SJSA1 (cell line): ENCODE data around the gene NOXA1. TPM values are rescaled to one million over a fixed set of nuclear protein-coding genes. Genes with fewer than 3 reads are reported as not detected.
"Not testable (repeated sequence)": the region's sequence is repeated elsewhere in the genome, so short reads cannot be mapped to it uniquely, and the experiment has no call there.

ENCODE experiments used
- DNase-seq, 2 experiments: peaks; one replicate each; pipeline ENCODE4 v3.0.0-alpha.2; 2015 to 2020; ENCODE audit warnings: low spot score in 2 of 2, low read depth in 1 of 2
- H3K27ac ChIP-seq: fragments of 250-450 bp; sonication (Bioruptor Pico); 2 replicates; pipeline ENCODE4 v1.5.1; 2020; ENCODE audit warnings: mild to moderate bottlenecking, moderate library complexity
- H3K27me3 ChIP-seq: fragments of 250-450 bp; sonication (Bioruptor Pico); replicated peaks from 2 replicates; pipeline ENCODE4 v1.5.1; 2020; ENCODE audit warnings: mild to moderate bottlenecking, moderate library complexity
- H3K36me3 ChIP-seq: fragments of 250-450 bp; sonication (Bioruptor Pico); 2 replicates; pipeline ENCODE4 v1.5.1; 2020; ENCODE audit warnings: mild to moderate bottlenecking
- H3K4me1 ChIP-seq: fragments of 250-450 bp; sonication (Bioruptor Pico); replicated peaks from 2 replicates; pipeline ENCODE4 v1.6.1; 2021; ENCODE audit warnings: mild to moderate bottlenecking
- H3K4me3 ChIP-seq: fragments of 250-450 bp; sonication (Bioruptor Pico); 2 replicates; pipeline ENCODE4 v1.5.1; 2020; ENCODE audit warnings: mild to moderate bottlenecking
- H3K9me3 ChIP-seq: fragments of 250-450 bp; sonication (Bioruptor Pico); replicated peaks from 2 replicates; pipeline ENCODE4 v1.5.1; 2020; ENCODE audit warnings: mild to moderate bottlenecking
- total RNA-seq: library from RNA; depleted of rRNA; stranded (reverse); fragments of >200 nt; shearing (Covaris generic); gene quantifications from 2 replicates; pipeline ENCODE4 v1.2.3, GENCODE V29; 2014

NOXA1 gene
- total RNA-seq, 1 experiment from 2014 or later = not detected

- peaks cover 27% of the 10 kb centered on the region for H3K4me1 ChIP-seq
- H3K36me3 ChIP-seq = no peaks in the 10 kb centered on the region
- DNase-seq = peak in 1 of 2 experiments; percentile 26
- no peaks in the 10 kb centered on the region for H3K27me3 ChIP-seq
- H3K9me3 ChIP-seq = no peaks in the 10 kb centered on the region
- no peak overlapping the region for H3K27ac ChIP-seq
- peak overlapping the region; percentile 22 for H3K4me3 ChIP-seq
These were observed 16.2 kb upstream of the NOXA1 start for GRCh38 chr9:137406876-137407589.

- H3K4me3 ChIP-seq = no peak overlapping the region
- peaks cover 34% of the 10 kb centered on the region for H3K4me1 ChIP-seq
- H3K27me3 ChIP-seq = no peaks in the 10 kb centered on the region
- no peaks in the 10 kb centered on the region for H3K9me3 ChIP-seq
- H3K27ac ChIP-seq = no peak overlapping the region
- no peaks in the 10 kb centered on the region for H3K36me3 ChIP-seq
- no peak for DNase-seq
These were observed 15.4 kb upstream of the NOXA1 start for GRCh38 chr9:137407590-137408300.

DNA sequence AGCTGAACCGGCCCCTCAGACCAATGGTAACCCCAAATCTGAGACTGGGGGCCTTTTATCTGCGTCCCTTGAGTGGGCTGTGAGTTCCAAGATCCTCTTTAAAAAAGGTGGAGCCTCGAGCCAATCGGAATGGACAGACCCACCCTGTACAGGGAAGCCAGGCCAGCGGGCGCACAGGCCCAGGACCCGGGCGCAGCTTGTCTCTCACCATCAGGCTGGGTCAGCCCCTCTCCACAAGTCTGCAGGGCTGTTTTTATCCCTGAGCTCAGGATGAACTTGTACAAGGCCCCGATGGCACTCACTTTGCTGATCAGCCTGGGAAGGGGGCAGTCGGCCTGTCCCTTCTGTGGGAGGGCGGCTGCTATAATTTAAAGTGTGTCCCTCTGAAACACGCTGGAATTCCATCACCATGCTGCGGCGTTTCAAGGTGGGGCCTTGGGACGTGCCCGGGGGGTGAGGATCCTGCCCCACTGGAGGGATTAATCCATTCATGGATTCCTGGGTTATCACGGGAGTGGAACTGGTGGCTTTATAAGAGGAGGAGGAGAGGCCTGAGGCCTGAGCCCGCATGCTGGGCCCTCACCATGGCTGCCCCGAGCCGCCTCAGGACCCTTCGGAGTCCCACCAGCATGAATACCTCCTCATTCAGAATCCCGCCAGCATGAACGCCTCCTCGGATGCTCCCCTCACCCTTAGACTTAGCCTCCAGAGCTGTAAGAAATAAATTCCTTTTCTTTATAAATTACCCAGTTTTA is 14.4 kb upstream of the NOXA1 start:
- Histone ChIP-seq H3K4me3 (no peak overlapping the region), H3K36me3 (no peaks in the 10 kb centered on the region), H3K27ac (no peak overlapping the region), H3K4me1 (peaks cover 45% of the 10 kb centered on the region), H3K27me3 (no peaks in the 10 kb centered on the region), H3K9me3 (no peaks in the 10 kb centered on the region)
- no peak for DNase-seq

DNA sequence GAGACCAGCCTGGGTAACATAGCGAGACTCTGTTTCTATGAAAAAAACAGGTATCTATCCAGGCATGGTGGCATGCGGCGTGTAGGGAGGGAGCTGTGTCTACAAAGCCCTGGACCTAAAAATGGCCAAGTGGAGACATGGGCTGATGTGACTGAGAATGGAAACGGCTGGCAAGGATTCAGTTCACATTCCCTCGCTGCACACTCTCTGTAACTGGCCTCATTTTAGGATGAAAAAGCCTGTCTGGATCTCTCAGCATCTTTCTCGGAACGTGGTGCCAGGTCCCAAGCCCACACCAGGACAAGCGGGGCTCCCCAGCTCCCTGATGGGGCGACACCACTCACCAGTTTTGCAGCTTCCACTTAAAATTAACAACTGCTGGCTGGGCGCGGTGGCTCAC is 13.7 kb upstream of the NOXA1 start:
- Histone ChIP-seq H3K36me3 (0 out of 2 replicates have a peak, but pooled peaks cover 6% of the 10 kb centered on the region), H3K27me3 (no peaks in the 10 kb centered on the region), H3K27ac (no peak overlapping the region), H3K9me3 (no peaks in the 10 kb centered on the region), H3K4me3 (no peak overlapping the region), H3K4me1 (peaks cover 52% of the 10 kb centered on the region)
- DNase-seq = no peak

DNA sequence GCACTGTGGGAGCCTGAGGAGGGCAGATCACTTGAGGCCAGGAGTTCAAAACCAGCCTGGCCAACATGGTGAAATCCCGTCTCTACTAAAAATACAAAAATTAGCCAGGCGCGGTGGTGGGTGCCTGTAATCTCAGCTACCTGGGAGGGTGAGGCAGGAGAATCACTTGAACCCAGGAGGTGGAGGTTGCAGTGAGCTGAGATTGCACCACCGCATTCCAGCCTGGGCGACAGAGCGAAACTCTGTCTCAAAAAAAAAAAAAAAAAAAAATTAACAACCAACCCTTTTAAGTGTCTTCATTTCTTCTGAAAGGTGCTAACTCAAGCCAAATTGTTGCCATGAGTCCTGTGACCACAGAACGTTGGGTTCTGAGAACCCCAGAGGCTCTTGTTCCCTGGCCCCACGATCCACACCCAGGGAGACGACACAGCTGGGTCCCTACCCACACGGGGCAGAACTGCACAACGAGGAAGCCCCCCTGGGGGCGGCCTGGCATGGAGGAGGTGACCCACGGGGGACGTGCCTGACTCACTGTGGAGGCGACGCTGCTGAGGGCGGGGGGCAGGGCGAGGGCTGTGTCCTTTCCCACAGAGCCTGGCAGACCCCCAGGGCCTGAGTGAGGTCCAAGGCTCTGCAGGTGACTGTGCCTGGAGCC is 12.8 kb upstream of the NOXA1 start:
- H3K9me3 ChIP-seq, DNase-seq, H3K4me3 ChIP-seq, H3K36me3 ChIP-seq, H3K27me3 ChIP-seq: not testable (repeated sequence)
- Histone ChIP-seq H3K4me1 (peaks cover 56% of the 10 kb centered on the region), H3K27ac (peak overlapping the region; percentile 66; the same call in 1 of the 2 replicates)

GRCh38 chr9:137410891-137411249 is 12.3 kb upstream of the NOXA1 start:
- no peaks in the 10 kb centered on the region for H3K27me3 ChIP-seq
- peaks cover 61% of the 10 kb centered on the region for H3K4me1 ChIP-seq
- peak overlapping the region; percentile 66 for H3K27ac ChIP-seq
- H3K4me3 ChIP-seq = peak overlapping the region; percentile 25
- DNase-seq = no peak
- H3K36me3 ChIP-seq = peaks cover 8% of the 10 kb centered on the region; the same call in 1 of the 2 replicates
- no peaks in the 10 kb centered on the region for H3K9me3 ChIP-seq

DNA sequence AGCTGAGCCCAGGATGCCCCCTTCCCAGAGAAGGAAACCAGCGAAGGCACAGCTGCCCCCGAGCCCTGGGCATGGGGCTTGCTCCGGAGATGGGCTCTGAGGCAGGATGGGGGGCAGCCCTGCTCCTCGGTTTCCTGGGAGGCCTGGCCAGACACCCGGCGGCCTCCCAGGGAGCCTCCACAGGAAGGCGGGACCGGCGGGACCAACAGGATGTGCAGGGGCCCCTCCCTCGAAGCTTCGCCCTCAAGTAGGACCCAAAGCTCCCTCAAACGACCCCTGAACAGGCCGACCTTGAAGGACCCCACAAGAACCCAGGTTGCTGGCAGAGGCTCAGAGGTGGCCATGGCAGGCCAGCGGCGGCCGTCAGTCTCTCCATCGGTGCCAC is 11.9 kb upstream of the NOXA1 start:
- H3K4me3 ChIP-seq = peak overlapping the region; percentile 25
- H3K36me3 ChIP-seq = peaks cover 8% of the 10 kb centered on the region; the same call in 1 of the 2 replicates
- DNase-seq = peak; percentile 86 to 90
- H3K27ac ChIP-seq = peak overlapping the region; percentile 66
- no peaks in the 10 kb centered on the region for H3K9me3 ChIP-seq
- peaks cover 64% of the 10 kb centered on the region for H3K4me1 ChIP-seq
- no peaks in the 10 kb centered on the region for H3K27me3 ChIP-seq

DNA sequence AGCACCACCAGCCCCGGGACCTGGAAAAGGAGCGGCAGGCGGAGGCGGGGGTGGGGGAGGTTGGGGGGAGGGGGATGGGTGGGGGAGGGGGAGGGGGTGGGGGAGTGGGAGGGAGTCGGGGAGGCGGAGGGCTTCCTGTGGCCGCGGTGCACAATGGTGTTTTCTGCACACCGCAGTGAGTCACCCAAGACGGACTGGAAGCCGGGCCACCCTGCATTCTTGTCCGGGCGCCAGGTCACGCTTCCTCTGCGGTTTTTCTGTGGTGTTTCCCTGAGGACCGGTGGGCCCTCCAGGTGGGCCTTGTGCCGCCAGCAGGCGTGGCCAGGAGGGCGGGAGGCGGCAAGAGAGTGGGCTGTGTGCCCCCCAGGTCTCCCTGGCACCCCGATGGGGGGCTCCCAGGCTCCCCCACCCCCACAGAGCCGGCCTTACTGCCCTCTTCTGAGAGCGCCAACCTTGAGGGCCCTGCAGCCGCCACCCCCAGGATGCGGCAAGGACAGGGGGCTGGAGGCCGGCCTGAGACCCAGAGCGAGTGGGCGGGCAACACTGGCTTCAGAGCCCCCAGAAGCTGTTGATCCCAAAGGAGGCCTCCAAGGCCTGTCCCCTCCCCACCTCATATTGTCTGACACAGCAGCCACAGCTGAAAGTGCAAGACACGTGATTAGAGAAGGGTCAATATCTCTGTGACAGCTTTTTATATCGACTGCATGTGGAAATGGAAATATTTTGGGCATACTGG is 11.4 kb upstream of the NOXA1 start:
- DNase-seq = peak; percentile 88 to 98
- Histone ChIP-seq H3K27ac (peak overlapping the region; percentile 92), H3K36me3 (peaks cover 8% of the 10 kb centered on the region; the same call in 1 of the 2 replicates), H3K4me1 (peaks cover 69% of the 10 kb centered on the region), H3K9me3 (no peaks in the 10 kb centered on the region), H3K4me3 (peak overlapping the region; percentile 25), H3K27me3 (no peaks in the 10 kb centered on the region)

DNA sequence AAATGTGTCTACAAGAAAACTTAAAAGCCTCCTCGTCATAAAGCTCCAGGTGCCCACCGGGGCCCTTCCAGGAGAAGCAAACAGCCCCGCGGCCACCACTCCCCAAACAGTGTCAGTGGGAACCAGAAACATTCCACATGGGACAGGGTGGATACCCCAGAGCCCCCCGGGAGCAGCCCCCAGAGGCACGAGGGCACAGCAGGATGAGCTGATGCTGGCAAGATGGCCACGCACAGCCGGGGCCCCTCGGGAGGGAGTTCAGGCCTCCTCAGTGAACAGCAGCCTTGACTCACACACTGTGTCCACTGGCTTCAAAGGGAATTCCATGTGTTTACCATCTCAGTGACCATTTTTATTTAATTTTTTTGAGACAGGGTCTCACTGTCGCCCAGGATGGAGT is 10.8 kb upstream of the NOXA1 start:
- peak overlapping the region; percentile 92 for H3K27ac ChIP-seq
- peaks cover 8% of the 10 kb centered on the region; the same call in 1 of the 2 replicates for H3K36me3 ChIP-seq
- no peak overlapping the region for H3K4me3 ChIP-seq
- peak in 1 of 2 experiments; percentile 50 for DNase-seq
- H3K9me3 ChIP-seq = no peaks in the 10 kb centered on the region
- peaks cover 63% of the 10 kb centered on the region for H3K4me1 ChIP-seq
- no peaks in the 10 kb centered on the region for H3K27me3 ChIP-seq

GRCh38 chr9:137415451-137415850 is 7.7 kb upstream of the NOXA1 start:
- Histone ChIP-seq H3K27me3 (no peaks in the 10 kb centered on the region), H3K4me3 (no peak overlapping the region), H3K4me1 (peaks cover 57% of the 10 kb centered on the region), H3K9me3 (no peaks in the 10 kb centered on the region), H3K36me3 (peaks cover 12% of the 10 kb centered on the region; the same call in 1 of the 2 replicates), H3K27ac (no peak overlapping the region)
- no peak for DNase-seq

DNA sequence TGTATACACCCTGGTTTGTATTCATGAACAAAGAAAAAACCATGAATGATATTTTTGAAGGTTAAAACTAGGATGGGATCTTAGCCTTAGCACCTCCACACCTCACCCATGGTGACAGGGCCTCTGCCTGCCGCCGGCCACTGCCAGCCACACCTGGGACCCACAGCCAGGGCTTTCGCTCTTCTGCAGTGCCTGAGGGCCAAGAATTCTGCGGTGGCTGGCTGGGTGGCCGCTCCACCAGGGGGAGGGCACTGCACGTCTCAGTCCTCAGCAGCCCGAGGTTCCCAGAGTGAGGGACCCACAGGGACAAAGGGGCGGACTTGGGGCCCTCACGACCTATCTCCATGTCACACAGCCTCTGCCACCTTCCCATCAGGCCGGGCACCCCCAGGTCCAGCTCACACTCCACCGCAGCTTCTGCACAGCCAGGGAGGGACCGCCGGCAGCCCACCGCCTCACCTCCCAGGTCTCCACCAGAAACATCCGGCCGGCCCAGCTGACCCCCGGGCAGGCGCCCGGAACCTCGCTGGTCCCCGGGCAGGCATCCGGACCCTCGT is 7.1 kb upstream of the NOXA1 start:
- H3K27ac ChIP-seq = peak overlapping the region; percentile 28; the same call in 1 of the 2 replicates
- peaks cover 51% of the 10 kb centered on the region for H3K4me1 ChIP-seq
- H3K27me3 ChIP-seq = no peaks in the 10 kb centered on the region
- DNase-seq = peak in 1 of 2 experiments; percentile 54
- peaks cover 15% of the 10 kb centered on the region; the same call in 1 of the 2 replicates for H3K36me3 ChIP-seq
- no peak overlapping the region for H3K4me3 ChIP-seq
- H3K9me3 ChIP-seq = no peaks in the 10 kb centered on the region

DNA sequence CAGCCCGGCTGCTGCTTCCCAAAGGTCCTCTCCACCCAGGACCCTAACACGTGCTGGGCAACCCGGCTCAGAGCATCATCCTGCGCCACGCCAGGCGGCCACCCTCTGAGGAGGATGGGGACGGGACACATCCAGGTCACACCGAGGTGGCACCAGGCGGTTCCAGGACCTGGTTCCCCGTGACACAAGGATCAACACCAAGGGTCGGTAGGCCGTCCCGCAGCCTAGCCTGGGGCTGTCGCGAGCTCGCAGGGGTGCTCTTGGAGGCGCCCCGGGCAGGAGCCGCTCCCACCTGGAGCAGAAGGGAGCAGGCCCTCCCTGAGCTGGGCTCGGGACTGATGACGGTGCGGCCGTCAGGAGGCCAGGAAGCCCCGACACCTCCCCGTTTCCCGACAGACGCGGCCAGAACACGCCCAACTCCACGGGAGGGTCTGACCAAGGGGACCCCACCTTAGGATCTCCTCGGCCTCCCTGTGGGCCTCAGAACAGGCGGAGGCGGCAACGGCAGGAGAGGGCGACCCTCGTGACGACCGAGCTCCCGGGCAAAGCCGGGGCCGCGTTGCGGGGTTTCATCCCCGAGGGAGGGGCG is 6.5 kb upstream of the NOXA1 start:
- no peaks in the 10 kb centered on the region for H3K27me3 ChIP-seq
- no peaks in the 10 kb centered on the region for H3K9me3 ChIP-seq
- H3K4me1 ChIP-seq = peaks cover 47% of the 10 kb centered on the region
- no peak for DNase-seq
- no peak overlapping the region for H3K4me3 ChIP-seq
- peak overlapping the region; percentile 28; the same call in 1 of the 2 replicates for H3K27ac ChIP-seq
- peaks cover 15% of the 10 kb centered on the region; the same call in 1 of the 2 replicates for H3K36me3 ChIP-seq
